Astrocyte of the spinal cord (primary cell): ENCODE data around the gene SPTBN2.
"Not testable (repeated sequence)": the region's sequence is repeated elsewhere in the genome, so short reads cannot be mapped to it uniquely, and the experiment has no call there.

Experiments used
- DNase-seq: peaks from one replicate; pipeline ENCODE4 v3.0.0; 2011; ENCODE audit warnings: low read depth, low spot score
- H3K4me3 ChIP-seq: 2 replicates; pipeline ENCODE4 v1.5.1; 2011; ENCODE audit warnings: low read depth, mild to moderate bottlenecking, low read length, moderate library complexity
- CTCF ChIP-seq: IDR thresholded peaks from 2 replicates; pipeline ENCODE4 v1.5.1; 2012; ENCODE audit warnings: low read depth, mild to moderate bottlenecking, low read length, inconsistent platforms
- in situ Hi-C: cut with HindIII; loops from 2 replicates; pipeline ENCODE4 v1.10.0; 2017; ENCODE audit warnings: low sequenced_read_pairs

SPTBN2 gene

GRCh38 chr11:66725114-66725513, 3.9 kb downstream of the SPTBN2 start:
- H3K4me3 ChIP-seq = no peak overlapping the region
- DNase-seq = no peak
- in situ Hi-C loops = no loop called here
- no peak for TF ChIP-seq CTCF

GRCh38 chr11:66724167-66724566, 4.8 kb downstream of the SPTBN2 start:
- in situ Hi-C loops = not testable (repeated sequence)

GRCh38 chr11:66723693-66724092, 5.3 kb downstream of the SPTBN2 start:
- in situ Hi-C loops = no loop called here

More at GRCh38 chr11:66724167-66724566, 4.8 kb downstream of the SPTBN2 start:
- H3K4me3 ChIP-seq, DNase-seq: not testable (repeated sequence)

GRCh38 chr11:66722745-66723651, 6.0 kb downstream of the SPTBN2 start:
- DNase-seq = no peak
- no peak for TF ChIP-seq CTCF
- in situ Hi-C loops = no loop called here
- H3K4me3 ChIP-seq = no peak overlapping the region

More at GRCh38 chr11:66723693-66724092, 5.3 kb downstream of the SPTBN2 start:
- no peak for TF ChIP-seq CTCF
- no peak overlapping the region for H3K4me3 ChIP-seq
- no peak for DNase-seq

GRCh38 chr11:66721939-66722338, 7.1 kb downstream of the SPTBN2 start:
- TF ChIP-seq CTCF = no peak

GRCh38 chr11:66720899-66721470, 8.0 kb downstream of the SPTBN2 start:
- H3K4me3 ChIP-seq = no peak overlapping the region
- no peak for TF ChIP-seq CTCF
- in situ Hi-C loops = no loop called here
- DNase-seq = no peak

More at GRCh38 chr11:66721939-66722338, 7.1 kb downstream of the SPTBN2 start:
- in situ Hi-C loops = no loop called here
- no peak overlapping the region for H3K4me3 ChIP-seq
- DNase-seq = no peak

- no peak overlapping the region for H3K4me3 ChIP-seq
- in situ Hi-C loops = no loop called here
- no peak for TF ChIP-seq CTCF
- DNase-seq = peak; percentile 81
These were observed 8.7 kb downstream of the SPTBN2 start for GRCh38 chr11:66720223-66720898.
